Upper lobe of left lung (tissue), 4 donors: Measurements from ENCODE around the gene BMP6.

Source experiments
- CTCF ChIP-seq, 6 experiments: fragments of 450-650 bp in 4 of 6; fragments of 200-600 bp in 2 of 6; sonication (generic) in 2 of 6; IDR thresholded peaks; one replicate each; pipeline ENCODE4 v1.5.1; 2016 to 2019; ENCODE audit warnings: antibody characterized with exemption in 6 of 6
- EP300 ChIP-seq, 4 donors: sonication (generic); formaldehyde crosslinking; IDR thresholded peaks; one replicate each; pipeline ENCODE4 v1.5.1; 2017; ENCODE audit warnings: antibody characterized with exemption in 4 of 4, control low read depth in 2 of 4

GRCh38 chr6:7725412-7725811 lies 487 bp upstream of the BMP6 start:
- TF ChIP-seq EP300 (IDR thresholded peaks at IDR 0.05) = no peak
- TF ChIP-seq CTCF (IDR thresholded peaks at IDR 0.05) = no peak
